ENCODE data around the gene CNN1.

Gene CNN1

GRCh38 chr19:11538232-11539036 is at the start of gene CNN1:
Gene CNN1, plus strand, starts transcription at chr19:11538851. Its CDS starts 77 bp downstream, at chr19:11538928.
- DNase-seq: no peak

- DNase-seq: no peak
Observed at GRCh38 chr19:11489378-11489777, 49.3 kb upstream of the CNN1 start.

GRCh38 chr19:11494634-11495285 is 43.9 kb upstream of the CNN1 start:
- no peak for DNase-seq

GRCh38 chr19:11495481-11495880 is 43.2 kb upstream of the CNN1 start:
- no peak for DNase-seq

- no peak for DNase-seq
Observed at GRCh38 chr19:11495885-11496284, 42.8 kb upstream of the CNN1 start.

GRCh38 chr19:11496391-11497163 is 42.1 kb upstream of the CNN1 start:
- DNase-seq: no peak

- no peak for DNase-seq
Observed at GRCh38 chr19:11499220-11499726, 39.4 kb upstream of the CNN1 start.

GRCh38 chr19:11499890-11500420 is 38.7 kb upstream of the CNN1 start:
- DNase-seq: no peak

GRCh38 chr19:11504502-11505031 is 34.1 kb upstream of the CNN1 start:
- DNase-seq: no peak

- peak; percentile 96 for DNase-seq
Observed at GRCh38 chr19:11505032-11505503, 33.6 kb upstream of the CNN1 start.

- DNase-seq: peak; percentile 92
Observed at GRCh38 chr19:11505504-11506100, 33.0 kb upstream of the CNN1 start, which contains the start of gene ZNF653. Gene ZNF653, minus strand, starts transcription at chr19:11505839. Its CDS starts 53 bp downstream, at chr19:11505786.

- peak; percentile 42 for DNase-seq
Observed at GRCh38 chr19:11506101-11506555, 32.5 kb upstream of the CNN1 start.

- DNase-seq: no peak
Observed at GRCh38 chr19:11506967-11507366, 31.7 kb upstream of the CNN1 start.

GRCh38 chr19:11507370-11508078 is 31.1 kb upstream of the CNN1 start:
- DNase-seq: no peak

GRCh38 chr19:11510444-11510843 is 28.2 kb upstream of the CNN1 start:
- no peak for DNase-seq

GRCh38 chr19:11513946-11514345 is 24.7 kb upstream of the CNN1 start:
- no peak for DNase-seq

- no peak for DNase-seq
Observed at GRCh38 chr19:11519138-11519537, 19.5 kb upstream of the CNN1 start.

- peak; percentile 98 for DNase-seq
Observed at GRCh38 chr19:11528551-11529341, 9.9 kb upstream of the CNN1 start, which contains the start of gene ECSIT. Gene ECSIT, minus strand, starts transcription at chr19:11529134. Its CDS starts 9,964 bp downstream, at chr19:11519170.

GRCh38 chr19:11530432-11530831 is 8.2 kb upstream of the CNN1 start:
- peak; percentile 96 for DNase-seq

- no peak for DNase-seq
Observed at GRCh38 chr19:11534538-11534937, 4.1 kb upstream of the CNN1 start.

Measured in NCI-H2029 (cell line).